Measurements from ENCODE around the gene APC.
"Not testable (repeated sequence)": the region's sequence is repeated elsewhere in the genome, so short reads cannot be mapped to it uniquely, and the experiment has no call there.

APC gene

GRCh38 chr5:112793201-112793600 is 55.5 kb downstream of the APC start:
- DNase-seq = no peak

- DNase-seq = no peak
Measured at GRCh38 chr5:112794410-112794809, 56.7 kb downstream of the APC start.

DNA sequence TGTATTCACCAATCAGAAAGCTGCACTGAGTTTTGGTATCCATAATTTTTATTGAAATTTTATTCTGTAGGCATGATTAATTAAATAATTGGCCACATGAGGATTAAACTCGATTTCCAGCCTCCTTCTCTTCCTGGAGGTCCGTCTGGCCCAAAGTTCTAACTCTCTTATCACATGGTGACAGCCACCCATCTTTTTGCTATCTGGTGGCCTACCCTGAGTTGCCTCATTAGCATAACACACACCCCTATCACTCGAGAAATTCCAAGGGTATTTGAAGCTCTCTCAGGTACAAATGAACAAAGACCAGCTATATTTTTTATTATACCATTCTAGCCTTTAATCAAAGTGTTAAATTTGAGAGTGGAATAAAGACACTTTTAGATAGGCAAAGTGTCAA is 57.7 kb downstream of the APC start:
- no peak for DNase-seq

DNA sequence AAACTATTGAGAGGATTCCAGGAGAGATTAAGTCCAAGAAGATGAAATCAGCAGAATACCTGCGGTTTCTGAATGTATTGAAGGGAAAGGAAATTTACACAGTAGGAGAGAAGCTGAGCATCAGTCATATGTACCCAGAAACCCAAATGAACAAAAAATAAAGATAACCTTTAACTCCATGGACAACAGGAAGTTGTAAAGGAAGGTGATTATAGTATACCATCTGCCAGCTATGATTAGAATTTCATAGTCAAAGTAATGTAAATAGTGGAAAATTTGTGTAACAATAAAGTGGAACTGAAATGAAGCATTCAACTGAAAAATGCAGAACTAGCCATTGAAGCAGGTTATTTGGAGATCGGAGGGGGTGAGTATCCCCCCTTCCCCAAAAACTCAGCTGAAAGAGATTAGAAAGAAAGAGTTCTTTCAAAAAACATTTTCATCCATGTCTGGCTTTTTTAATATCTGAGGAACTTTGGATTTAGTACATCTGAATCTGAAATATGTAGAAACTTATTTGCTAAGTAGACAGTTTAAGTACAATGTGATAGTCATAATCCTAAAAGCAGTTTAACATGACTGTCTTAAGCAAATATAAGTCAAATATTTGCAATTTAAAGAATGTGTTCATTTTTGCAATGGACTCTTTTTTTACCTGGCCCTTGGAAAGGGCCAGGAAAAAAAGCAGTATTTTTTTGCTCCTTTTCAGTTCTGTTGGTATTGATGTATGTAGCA is 58.4 kb downstream of the APC start:
- DNase-seq = no peak

DNA sequence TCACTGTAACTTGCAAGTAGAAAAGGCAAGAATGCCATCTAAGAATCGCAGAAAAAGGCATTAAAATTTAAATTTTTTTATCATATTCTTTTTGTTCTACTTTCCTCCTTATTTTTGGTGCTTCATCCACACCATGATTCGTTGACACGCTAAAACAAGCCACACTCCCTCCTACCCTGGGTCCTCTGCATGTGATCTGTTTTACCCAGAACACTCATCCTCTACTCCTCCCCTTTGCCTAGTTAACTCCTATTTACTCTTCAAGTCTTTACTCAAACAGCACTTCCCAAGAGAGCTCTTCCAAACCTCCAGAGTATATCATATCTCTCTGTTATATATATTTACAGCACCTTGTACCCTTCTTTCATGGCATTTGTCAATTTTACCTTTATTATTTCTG is 62.0 kb downstream of the APC start:
- DNase-seq = peak; percentile 5

GRCh38 chr5:112800891-112801290 is 63.2 kb downstream of the APC start:
- DNase-seq = peak; percentile 60

- no peak for DNase-seq
Measured at GRCh38 chr5:112811023-112811422, 73.3 kb downstream of the APC start.

DNA sequence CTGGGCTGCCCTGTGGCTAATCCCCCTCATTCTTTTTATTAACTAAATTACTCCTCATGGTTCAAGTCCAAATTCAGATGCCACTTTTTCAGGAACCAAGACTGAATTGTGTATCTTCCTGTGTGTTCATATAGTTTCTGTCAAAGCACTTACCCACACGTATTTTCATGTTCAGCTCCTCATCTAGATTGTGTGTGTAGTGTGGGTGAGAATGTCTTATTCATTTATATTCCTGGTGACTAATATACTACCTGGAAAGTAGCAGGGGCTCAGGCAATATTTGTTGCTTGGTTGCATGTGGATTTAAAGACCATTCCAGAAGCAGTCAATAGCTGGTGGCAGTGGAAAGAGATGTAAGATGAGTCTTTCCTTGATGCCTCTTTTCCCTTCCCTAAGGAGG is 74.9 kb downstream of the APC start:
- no peak for DNase-seq

DNA sequence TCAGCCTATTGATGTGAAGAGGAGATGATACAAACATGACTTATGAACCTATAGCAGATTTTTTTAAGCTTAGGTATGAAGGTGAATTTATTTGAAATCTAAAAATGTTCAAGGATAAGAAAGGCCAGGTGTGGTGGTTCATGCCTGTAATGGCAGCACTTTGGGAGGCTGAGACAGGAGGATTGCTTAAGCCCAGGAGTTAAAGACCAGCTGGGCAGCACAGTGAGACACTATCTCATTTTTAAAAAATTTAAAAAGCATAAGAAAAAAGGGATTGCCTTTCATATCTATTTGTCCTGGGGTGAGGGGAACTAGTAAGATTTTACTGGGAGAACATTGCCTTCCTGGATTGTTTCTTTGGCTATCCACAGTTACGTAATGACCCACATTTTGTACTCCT is 82.6 kb downstream of the APC start:
- no peak for DNase-seq

GRCh38 chr5:112822456-112822855 is 84.8 kb downstream of the APC start:
- DNase-seq = no peak

- no peak for DNase-seq
Measured at GRCh38 chr5:112823181-112823580, 85.5 kb downstream of the APC start.

DNA sequence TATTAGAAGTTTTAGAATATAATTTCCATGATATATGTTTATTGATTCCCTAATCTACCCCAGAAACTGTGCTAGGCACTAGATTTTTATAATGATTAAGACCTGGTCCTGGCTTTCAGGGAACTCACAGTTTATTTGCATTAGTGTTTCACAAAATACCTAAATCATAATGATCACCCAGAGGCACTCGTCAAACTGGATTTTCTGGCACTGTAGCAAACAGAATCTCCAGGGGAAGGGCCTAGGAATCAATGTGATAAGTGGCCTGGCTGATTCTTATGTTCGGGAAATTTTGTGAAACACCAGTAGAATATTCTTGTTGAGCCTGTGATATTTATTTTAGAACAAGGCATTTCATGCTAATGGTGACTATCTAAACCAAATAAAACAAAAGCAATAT is 86.0 kb downstream of the APC start:
- no peak for DNase-seq

DNA sequence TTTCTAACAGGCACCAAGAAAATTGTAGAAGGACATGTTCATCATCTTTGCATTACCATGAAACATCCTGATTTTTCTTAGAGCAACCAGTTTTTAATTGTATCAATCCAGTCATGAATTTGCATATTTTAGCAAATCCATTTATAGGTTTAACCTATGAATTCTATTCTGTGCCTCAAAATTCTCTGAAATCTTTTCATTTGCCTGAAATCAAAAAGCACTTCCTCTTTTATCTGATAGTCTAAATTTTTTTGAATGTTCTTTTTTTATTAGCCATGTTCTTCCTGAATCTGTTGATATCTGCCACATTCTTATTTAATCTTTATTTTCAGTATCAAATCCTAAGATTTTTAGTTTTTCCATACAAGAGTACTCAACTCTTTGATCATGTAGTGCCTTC is 86.5 kb downstream of the APC start:
- no peak for DNase-seq

DNA sequence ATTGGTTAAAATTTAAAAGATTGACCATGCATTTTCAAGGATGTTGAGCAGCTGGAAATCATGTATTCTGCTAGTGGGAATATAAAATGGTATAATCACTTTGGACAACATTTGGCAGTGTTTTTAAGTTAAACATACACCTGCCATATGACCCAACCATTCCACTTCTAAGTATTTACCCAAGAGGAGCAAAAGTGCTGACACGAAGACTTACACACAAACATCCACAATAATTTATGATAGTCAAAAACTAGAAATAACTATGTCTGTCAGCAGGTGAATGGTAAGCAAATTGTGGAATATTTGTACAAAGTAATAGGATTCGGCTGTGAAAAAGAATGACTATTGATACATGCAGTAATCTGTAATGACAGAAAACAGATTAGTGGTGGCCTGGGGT is 92.7 kb downstream of the APC start:
- no peak for DNase-seq

DNA sequence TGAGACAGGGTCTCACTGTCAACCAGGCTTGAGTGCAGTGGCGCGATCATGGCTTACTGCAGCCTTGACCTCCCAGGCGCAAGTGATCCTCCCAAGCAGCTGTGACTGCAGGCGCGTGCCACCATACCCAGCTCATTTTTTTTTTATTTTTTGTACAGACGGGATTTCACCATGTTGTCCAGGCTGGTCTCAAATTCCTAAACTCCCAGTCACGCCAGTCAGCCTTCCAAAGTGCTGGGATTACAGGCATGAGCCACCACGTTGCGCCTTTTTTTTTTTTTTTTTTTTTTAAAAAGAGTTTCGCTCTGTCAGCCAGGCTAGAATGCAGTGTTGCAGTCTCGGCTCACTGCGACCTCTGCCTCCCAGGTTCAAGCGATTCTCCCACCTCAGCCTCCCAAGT is 96.3 kb downstream of the APC start:
- no peak for DNase-seq

DNA sequence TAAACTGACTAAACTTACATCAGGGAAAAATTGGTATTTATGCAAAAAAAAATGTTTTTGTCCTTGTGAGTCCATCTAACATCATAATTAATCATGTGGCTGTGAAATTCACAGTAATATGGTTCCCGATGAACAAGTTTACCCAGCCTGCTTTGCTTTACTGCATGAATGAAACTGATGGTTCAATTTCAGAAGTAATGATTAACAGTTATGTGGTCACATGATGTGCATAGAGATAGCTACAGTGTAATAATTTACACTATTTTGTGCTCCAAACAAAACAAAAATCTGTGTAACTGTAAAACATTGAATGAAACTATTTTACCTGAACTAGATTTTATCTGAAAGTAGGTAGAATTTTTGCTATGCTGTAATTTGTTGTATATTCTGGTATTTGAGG is 106.8 kb downstream of the APC start:
- DNase-seq = no peak

- no peak for DNase-seq
Measured at GRCh38 chr5:112846556-112846955, 108.9 kb downstream of the APC start.

DNA sequence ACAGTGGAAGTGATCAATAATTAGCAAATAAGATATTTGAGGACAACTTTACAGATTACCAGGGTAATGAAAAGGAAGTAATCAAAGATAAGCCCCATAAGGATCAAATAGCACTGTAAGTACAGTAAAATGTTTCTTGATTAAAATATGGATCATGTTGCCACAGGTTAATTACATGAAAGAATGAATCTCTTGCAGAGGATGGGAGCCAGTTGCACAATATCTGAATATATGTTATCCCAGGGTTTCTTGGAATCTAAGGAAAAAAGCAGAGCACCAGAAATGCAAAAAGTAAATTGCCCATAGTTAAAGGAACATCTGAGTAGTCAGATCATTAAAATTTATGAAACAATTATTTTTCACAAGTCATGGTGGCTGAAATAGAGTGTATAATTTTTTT is 109.6 kb downstream of the APC start:
- no peak for DNase-seq

DNA sequence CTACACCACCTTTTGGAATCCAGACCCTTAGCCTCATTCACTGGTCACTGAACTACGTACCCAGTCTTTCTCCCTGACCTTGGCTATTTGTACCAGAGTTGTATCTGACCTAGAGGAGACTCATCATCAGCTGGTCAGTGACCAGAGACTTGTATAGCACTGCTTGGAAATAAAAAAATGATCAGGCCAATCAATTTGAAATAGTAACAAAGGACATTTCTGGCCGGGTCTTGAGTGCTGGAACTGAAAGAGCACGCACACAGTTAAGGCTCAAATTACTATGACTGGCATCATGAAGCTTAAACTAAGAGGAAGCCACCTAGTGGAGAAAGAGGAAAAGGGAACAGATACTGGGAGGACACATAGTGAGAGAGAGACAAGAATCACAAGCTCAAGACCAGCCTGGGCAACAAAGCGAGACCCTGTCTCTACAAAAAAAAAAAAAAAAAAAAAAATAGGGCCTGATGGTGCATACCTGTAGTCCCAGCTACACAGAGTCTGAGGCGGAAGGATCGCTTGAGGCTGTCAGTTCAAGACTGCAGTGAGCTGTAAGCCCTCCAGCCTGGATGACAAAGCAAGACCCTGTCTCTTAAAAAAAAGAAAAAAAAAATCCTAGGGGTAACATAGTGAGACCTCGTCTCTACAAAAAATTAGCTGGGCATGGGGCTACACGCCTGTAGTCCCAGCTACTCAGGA is 110.6 kb downstream of the APC start:
- peak; percentile 43 for DNase-seq

DNA sequence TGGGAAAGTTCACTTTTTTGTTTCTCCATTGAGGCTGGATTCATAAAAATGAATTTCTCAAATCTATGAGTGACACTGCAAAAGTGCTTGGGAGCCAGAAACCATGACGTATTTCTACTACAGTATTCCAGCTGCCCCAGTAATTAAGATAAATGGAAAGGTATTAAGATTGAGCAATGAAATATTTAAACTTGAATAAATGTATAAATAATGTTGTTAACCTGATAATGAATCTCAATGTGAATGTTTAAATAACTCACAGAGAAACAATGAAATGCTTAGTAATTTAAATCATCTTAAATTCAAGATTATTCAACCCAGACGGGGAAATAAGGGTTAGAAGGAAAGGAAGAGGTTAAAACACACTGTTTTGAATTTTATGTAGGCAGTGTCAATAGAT is 112.2 kb downstream of the APC start:
- DNase-seq = no peak

GRCh38 chr5:112854651-112855050 is 117.0 kb downstream of the APC start:
- no peak for DNase-seq

DNA sequence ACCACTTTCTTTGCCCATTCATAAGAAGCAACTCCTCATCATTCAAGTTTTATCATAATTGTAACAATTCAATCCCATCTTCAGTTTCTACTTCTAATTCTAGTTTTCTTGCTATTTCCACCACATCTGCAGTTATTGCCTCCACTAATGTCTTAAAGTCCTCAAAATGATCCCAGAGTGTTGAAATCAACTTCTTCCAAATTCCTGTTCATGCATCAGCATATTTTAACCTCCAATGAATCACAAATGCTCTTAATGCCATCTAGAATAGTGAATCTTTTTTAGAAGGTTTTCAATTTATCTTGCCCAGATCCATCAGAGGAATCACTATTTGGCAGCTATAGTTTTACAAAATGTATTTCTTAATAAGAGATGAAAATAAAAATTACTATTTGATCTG is 120.2 kb downstream of the APC start:
- no peak for DNase-seq

DNA sequence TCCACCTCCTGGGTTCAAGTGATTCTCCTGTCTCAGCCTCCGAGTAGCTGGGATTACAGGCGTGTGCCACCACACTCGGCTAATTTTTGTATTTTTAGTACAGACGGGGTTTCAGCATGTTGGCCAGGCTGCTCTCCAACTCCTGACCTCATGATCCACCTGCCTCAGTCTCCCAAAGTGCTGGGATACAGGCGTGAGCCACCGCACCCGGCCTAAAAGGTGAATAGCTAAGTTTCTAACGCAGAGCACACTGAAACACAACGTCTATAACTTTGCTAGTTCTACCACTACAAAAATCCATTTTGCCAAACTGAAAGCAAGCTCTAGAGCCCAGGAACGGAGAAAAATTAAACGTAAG is 122.9 kb downstream of the APC start:
- DNase-seq = not testable (repeated sequence)

DNA sequence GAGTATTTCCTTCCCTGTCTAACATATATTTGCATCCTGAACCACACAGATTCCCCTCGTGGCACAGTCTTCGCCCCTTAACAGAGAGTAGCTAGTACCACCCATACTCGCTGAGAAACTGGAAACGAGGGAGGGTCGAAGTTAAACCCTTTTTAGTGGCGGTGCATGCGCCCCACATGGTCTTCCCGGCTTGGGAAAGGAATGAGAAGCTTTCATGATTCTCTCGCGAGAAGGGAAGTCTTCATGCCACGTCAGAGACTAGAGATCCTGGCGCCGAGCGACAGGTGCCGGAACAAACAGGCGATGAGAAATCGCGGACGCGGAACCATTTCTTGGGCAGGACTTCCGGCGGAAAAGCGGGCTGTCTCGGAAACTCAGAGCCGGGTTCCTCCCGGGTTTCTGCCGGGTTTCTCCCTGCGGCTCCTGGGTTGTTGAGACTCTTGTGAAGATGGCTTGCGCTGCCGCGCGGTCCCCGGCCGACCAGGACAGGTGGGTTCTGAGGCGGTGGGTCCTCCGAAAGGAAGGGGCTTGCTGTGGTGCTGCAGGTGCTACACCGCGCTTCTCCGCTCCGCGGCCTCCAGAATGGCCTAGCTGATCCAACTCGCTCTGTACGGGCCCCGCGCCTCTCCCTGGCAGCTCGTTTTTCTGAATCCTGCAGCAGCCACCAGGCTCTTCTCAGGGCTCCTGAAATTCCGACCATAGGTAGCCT is 123.4 kb downstream of the APC start, which contains the start of gene SRP19:
SRP19 (plus strand) TSS at position 359 of the 709 bp plus-strand sequence; CDS start at position 449, 90 bp downstream.
- DNase-seq = peak; percentile 89
